HG03064 (cell line): ENCODE results near the gene TIMP3.

Experiments used
- ATAC-seq: cut with Tn5 transposase; IDR thresholded peaks from one replicate; pipeline ENCODE4 v1.9.1; 2021; ENCODE audit warnings: low read depth; ENCODE audit not compliant: unreplicated experiment

Gene TIMP3

DNA sequence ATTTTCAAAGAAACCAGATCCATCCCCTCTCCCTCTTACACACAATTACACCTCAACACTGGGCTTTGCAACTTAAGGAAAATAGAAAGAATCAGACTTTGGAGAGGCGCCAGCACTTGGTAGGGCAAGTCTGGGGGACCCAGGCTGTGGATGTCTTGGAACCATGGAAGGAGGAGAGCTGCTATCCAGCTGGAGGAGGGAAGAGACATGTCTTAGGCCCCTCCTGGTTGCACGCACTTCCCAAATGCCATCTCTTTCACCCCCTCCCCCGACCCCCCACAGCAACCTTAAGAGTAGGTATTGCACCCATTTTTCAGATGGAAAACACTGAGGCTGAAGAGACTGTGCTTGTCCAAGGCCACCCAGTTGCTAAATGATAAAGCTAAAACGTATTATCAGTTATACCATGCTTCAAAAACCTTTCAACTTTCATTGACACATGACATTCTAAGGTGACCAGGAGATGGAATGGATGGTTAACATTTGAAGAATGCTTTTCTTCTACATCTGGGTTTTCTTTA, 3.9 kb downstream of the TIMP3 start:
- ATAC-seq = no peak

DNA sequence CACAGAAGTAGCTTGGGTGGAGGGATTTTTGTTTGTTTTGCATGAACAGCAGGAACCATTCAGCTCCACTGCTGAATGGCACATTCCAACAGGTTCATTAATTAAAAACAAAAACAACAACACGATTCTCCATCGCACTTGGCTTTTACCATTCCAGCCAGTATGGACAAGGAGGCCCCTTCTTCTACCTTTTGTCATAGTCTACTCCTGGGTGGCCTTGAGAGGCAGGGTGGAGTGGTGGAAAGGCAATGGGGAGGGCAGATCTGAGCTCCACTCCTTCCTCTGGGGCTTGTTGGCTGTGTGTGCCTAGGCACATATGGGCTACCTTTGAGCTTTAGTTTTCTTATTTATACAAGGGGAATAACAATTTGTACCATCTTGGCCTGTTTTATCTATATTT, 4.8 kb downstream of the TIMP3 start:
- no peak for ATAC-seq

DNA sequence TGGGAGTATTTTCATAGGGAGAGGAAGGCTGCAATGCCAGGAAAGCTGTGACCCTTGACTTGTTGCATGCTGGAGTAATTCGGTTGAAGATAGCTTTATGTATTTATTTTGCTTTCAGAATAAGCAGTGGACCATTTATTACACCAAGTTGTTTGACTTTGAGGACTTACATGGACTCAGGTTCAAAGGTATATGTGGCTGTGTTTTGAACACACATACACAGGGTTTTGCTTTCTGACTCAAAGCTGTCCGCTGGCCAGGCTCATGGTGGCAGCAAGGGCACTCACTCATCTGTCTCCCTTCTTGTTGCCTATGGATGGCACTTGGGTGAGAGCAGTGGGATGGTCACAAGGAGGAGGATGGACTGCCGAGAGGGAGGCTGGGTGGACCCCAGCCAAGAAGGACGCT, 6.5 kb downstream of the TIMP3 start:
- ATAC-seq = no peak

DNA sequence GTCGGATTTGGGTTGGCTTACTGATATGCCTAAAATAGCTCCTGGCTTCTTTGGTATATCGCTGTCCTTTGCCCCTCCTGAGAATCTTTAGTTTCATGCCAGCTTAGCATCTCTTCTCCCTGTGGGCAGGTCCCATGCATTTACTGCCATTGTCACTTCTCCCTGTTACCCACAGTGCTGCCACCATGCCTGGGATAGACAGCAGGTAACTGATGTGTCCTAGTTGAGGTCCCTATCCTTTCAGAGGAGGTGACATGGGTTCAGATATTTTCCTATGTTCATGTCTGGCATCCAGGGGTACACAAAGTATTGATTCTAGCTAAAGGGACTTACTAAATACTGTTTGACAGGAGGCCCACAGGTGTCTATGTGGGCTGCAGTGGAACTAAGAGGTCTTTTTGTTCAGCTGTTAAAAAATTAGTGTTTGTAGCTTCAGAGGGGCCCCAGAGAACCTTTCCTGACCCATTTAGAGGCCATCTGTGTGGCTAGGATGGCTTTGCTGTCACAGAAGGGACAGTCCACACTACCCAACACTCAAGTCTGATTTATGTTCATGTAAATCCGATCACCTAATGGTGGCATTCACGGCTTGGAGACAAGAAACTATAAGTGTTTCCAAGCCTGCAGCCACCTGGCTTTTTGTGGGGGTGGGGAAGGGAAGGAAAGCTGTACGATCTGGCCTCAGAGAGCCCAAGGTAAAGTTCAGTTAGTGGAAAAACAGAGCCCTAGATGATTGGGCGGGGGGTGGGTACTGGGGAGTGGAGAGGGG, 8.5 kb downstream of the TIMP3 start:
- ATAC-seq = no peak

DNA sequence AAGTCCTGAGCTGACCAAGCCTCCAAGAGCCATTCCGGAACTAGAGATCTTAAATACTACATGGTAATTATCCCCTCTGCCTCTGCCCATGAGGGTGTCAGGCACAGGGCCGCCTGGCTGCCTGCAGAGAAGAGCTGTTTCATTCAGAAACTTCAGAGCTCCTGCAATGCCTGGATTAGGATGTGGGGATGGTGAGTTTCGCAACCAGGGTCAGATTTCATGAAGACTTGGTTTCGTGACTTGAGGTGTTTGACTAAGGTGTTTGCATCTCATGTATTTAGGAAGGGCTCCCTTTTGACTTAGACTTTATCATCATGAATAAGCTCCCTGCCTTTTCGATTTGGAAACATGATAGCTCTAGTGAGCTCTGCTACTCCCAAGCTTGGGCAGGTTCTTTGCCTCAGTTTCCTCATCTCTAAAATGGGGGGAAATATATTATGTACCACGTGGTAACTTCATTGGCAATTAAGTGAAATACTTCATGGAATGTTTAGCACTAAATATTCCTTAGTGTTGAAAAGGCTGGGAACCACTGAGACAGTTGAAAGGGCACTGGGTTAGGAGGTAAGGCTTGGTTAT, 9.1 kb downstream of the TIMP3 start:
- no peak for ATAC-seq

DNA sequence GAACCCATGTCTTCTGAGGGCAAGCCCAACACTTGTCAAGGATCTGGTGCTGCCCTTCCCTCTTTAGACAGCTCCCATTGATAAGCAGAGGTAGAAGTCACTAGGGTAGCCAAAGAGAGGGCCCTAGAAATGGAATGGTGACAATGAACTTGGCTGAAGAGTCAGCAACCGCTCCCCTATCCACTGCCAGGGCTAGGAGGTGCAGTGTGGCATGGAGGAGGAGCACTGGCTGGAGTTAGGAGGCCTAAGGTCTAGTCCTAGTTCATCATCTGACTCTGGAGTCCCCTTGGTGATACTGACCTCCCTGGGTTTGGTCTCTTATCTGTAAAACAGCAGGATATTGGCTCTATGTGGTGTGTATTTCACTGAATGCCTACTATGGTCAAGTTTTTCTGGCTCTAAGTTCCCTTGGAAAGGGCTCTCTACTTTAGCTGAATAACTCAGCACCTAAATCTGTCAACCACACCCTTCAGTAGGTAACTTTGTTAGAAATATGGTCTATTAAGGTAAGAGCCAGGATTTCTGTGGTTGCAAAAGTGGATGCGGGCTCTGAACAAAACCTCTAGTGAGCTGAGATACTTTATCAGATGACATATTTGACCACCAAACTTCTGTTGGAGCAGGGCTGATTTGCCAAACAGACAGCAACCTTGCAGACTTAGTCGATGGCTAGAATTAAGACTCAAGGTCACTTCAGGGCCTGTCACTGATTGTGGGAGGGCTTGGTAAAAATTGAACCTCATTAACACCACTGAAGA, 10.5 kb downstream of the TIMP3 start:
- no peak for ATAC-seq

DNA sequence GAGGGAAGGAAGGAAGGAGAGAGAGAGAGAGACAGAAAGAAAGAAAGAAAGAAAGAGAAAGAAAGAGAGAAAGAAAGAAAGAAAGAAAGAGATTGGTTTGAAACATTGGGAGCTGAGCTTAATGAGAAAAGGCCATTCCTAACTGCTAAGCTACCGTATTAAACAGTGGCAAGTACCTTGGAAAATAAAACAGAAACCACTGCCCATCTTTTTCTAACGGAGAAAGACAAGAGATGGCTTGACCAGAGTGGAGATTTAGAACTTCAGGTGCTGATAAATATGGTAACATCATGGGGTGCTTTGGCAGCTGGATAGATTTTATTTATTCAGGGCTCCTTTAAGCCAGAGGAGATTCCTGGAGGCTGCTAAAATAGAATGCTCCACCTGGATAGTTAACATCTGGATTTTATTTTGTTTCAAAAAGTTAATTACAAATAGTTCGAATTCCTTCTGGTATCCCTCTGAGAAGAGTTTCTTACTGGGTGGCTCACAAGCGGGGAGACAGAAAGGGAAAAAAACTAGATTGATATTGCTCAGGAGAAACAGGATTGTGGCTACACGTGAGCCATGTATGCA, 12.9 kb downstream of the TIMP3 start:
- no peak for ATAC-seq

DNA sequence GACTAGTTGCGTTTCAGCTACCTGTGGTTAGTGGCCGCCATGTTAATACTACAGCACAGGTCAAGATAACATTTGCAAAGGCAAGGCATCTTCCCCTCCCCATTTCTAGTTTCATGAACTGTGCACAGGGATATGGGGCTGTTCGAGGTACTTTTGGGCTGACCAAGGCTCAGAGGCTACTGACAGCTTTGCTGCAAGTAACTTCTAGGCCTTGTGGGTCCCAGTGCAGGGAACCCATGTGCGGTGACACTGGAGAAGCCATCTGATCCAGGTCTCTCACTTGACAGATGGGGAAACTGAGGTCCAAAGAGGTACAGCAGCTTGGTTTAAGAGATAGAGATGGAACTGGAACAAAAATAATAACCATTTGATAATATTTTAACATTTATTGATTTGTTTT, 13.6 kb downstream of the TIMP3 start:
- no peak for ATAC-seq

DNA sequence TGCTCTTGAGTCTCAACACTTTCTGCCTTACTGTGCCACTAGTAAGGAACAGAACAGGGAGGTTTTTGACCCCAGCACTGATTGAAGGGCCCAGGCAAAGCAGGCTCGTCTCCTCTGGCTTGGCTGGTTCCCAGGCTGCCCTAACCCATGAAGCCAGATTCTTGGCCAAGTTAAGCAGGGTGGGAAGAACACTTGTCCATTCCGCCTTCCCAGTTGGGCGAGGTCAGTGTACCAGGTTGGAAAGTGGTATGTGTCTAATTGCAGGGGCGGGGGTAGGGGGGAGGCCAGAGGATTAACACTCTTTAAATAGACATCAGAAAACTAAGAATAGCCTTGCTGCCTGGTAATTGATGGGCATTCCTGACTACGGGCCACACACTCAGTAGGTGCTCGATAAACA, 14.4 kb downstream of the TIMP3 start:
- ATAC-seq = no peak

DNA sequence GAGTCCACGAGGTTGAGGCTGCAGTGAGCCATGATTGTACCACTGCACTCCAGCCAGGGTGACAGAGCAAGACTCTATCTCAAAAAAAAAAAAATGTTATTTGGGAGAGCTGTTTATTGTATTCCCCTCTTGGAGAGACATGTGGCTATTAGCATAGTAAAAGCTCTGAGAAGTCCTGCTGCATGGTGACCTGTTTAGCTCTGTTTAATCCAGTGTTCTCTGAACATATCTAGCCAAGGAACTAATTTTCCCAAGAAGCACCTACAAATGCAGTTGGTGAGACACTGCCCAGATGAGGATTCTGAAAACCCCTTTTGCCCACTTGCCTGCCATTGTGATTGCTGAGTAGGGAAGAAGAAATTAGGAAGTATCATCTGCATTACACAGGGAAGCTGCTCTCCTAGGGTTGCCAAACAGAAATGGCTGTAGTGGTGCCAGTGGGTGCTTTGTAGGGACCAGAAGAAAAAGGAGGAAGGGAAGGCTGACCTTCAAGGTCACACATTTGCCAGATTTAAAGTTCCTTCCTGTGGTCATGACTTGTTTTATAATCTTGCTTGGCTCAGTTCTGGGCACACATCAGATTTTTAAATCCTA, 15.7 kb downstream of the TIMP3 start:
- ATAC-seq = no peak

DNA sequence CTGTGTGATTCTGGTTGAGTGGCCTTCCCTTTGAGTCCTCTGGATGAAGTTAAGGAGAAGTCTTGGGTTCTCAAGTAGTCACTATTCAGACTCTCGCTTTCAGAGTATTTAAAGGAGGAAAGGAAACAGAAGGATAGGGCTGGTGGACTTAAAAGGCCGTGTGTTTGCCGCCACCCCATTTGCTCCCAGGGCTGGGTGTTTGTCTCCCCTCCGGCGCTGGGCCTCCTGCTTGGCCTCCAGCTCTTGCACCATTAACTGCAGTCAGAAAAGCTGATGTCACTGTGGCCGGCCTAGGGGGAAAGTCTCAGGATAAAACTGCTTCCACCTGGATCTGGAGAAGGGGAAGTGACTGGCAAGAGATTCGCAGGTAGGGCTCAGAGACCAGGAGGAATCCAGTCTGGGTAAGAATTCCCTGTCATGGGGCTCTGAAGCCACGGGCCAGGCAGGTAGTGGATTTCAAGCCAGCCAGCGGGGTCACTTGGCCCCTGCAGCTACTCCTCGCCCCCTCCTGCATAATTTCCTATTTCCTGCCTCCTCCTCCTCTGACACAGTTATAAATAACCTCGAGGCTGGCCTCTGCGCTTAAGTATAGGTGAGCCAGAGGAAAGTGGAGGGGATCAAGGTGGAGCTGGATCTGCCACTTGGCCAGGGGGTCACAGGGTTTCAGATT, 17.1 kb downstream of the TIMP3 start:
- no peak for ATAC-seq

DNA sequence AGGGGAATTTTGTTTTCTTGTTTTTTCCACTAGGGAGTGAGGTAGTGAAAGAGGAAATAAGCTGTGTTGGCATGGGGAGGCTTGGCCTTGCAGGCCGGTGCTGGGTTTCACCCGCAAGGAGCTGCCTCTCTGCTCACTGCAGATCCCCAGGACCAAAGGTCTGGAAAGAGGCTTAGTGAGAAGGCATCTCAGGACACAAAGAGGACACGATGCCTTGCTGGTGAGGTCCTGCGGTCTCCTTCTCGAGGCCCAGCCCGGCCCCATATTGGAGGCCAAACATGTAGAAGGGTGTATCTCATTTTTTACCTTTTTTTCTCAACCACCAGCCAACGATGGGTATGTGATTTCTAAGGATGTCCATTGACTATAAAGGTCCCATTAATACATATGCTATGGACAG, 17.6 kb downstream of the TIMP3 start:
- no peak for ATAC-seq

DNA sequence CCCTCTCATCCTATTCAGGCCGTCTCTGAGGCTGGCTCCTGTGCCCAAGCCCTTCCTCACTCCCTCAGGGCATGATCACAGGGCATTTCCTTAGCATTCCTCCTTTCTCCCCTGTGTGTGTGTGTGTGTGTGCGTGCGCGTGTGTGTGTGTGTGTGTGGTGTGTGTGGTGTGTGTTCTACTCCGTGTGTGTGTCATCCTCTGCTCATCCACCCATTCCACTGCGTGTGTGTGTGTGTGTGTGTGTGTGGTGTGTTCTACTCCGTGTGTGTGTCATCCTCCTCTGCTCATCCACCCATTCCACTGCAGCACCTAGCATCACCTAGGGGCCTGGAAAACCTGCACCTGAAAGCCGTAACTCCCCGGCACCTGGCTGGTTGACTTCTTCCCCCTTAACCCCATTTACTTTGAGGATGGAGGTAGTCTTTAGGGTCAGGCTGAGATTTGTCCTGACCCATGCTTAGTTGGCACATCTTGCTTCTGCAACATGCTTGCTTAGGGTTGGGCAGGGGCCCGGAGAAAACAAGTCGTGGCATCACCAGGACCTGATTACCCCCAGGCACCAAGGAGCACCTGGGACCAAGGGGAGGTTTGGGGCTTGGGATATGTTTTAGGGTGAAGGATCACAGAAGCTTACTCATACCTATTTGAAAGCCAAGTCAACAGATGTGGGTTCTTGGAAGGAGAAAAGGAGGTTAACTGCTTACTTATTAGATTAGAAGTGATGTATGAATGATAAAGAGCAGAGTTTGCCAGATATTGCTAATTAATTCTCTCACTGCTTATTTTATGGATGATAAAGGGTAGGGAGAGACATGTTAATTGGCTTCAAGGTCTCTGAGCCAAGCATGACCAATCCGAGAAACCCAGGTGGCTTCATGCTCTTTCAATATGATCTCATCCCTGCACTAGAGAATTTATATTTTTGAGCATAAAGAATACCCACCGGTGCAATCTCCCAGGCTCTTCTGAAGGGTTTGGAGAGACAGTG, 18.9 kb downstream of the TIMP3 start:
- no peak for ATAC-seq

DNA sequence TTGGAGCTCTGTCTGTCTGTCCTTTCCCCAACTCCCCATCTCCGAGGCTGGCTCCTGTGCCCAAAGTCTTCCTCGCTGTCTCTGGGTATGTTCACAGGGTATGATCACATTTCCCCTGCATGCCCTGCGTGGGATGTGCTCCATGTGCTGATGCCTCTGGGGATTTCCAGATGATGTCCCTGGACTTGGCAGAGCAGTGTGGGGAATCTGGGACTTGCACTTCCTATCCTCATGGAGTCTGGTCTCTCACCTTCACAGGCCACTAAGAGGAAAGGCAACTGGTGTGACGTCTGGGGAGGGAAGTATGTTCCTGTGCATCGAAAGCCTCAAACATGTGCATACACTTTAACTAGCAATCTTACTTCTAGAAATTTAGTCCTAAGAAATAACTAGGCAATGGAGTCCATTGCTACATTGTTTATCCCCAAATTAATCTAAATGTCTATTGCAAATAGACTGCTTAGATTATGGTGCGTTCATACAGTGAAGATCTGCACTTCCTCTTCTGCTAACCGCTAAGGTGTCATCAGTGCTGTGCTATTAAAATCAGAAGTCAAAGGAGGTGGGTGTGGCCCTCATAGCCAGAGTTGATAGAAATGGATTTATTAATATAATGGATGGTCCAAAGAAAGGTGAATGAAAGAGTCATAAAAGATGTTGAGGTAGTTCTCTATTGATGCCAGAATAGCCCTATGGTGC, 20.8 kb downstream of the TIMP3 start:
- no peak for ATAC-seq

DNA sequence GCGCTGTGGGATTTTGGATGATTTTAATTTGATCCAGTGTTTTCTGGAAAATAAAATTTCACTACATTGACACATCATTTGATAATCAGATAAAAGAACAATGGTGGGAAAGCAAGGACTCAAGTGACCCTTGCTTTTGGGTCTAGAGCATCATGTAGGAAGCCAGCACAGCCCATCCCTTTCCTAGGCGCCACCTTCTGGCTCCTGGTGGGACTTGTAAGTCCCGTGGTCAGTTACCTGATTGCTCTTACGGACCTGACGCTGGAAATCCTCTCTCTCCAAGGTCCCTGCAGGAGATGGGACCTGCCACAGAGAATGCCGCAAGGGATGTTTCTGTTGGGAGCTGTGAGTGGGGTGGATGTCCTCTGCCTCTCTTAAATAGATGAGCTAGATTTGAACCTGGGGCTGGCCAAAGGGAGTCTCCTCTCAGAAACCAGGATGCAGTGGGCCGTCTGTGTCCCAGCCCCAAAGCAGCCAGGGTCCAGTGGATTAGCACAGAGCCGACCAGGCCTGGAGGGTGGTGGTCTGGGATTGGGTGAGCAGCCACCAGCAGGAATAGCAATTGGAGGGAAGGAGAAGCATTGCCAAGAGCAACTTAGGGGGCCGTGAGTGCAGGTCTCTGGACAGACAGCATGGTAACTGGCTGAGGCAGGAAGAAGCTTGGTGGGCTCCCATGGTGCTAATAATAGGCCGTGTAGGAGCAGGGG, 21.7 kb downstream of the TIMP3 start:
- no peak for ATAC-seq

DNA sequence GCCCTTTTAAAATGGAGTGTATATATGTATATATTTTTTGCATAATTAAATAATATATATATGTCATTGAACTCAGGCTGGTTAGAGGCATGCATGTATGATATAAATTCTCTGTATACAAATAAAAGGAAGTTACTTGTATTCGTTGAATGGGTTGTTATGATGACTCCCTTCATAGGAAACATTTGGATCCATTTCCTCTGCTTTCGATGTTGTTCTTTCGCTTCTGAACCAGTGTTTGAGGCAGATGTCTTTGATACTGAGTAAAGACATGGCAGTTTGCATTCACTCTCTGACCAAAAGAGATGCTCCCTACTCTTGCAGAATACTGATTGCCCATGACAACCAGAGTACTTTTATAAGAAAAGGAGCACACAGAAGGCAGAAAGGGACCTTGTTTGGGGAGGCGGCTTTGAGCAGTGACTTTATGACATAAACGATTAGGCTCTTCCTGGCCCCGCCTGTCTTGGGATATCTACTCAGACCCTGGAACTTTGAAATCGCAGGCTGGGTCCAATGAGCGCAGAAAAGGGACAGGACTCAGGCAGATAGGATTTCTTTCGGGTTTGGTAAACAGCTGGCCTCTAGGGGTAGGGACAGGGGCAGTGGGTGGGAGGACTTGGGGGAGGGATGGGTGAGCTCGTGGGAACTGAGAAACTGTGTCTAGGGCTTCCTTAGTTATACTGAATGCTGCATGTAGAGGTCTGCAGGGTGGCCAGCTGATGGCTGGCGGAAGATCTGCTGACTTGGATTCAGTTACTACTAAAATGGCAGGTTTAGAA, 23.2 kb downstream of the TIMP3 start:
- ATAC-seq = no peak

DNA sequence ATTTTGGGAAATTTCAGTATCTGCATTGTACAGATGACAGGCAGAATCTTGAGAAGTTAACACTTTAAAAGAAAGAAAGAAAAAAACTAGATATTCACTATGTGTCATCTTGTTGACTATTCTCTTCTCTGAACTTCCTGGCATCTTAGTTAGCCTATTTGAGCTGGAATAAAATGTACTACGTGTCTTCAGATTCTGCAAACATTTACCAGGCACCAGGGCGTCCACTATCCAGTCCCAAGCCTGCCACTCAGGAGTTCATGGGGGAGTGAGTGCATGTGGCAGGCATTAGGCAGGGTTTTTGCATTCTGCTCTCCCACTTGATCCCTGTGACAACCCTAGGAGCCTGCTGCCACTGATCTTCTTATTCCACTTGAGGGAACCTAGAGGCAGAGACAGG, 25.0 kb downstream of the TIMP3 start:
- no peak for ATAC-seq
